Progenitor cell of endocrine pancreas (in vitro differentiated cells): ENCODE measurements around the gene SCO2. TPM values are rescaled to one million over a fixed set of nuclear protein-coding genes. Genes with fewer than 3 reads are reported as not detected.
A peak's percentile ranks its signal among the peaks of the same experiment; 100 is the strongest.
"Not testable (repeated sequence)": the region's sequence is repeated elsewhere in the genome, so short reads cannot be mapped to it uniquely, and the experiment has no call there.

Experiments used
- DNase-seq: peaks from one replicate; pipeline ENCODE4 v3.0.0; 2021; ENCODE audit warnings: low spot score; ENCODE audit not compliant: unreplicated experiment
- H3K27ac Mint-ChIP-seq: 2 replicates; pipeline ENCODE4 v1.8.0; 2021; ENCODE audit warnings: mild to moderate bottlenecking, moderate library complexity, mixed read lengths
- H3K27me3 Mint-ChIP-seq: 2 replicates; pipeline ENCODE4 v1.8.0; 2021; ENCODE audit warnings: mixed read lengths
- H3K36me3 Mint-ChIP-seq: 2 replicates; pipeline ENCODE4 v1.8.0; 2022; ENCODE audit warnings: mixed read lengths; ENCODE audit not compliant: insufficient read depth
- H3K4me1 Mint-ChIP-seq: 2 replicates; pipeline ENCODE4 v1.8.0; 2021; ENCODE audit warnings: low read depth, mixed read lengths
- H3K4me3 Mint-ChIP-seq: 2 replicates; pipeline ENCODE4 v1.8.0; 2021; ENCODE audit warnings: low read depth, mild to moderate bottlenecking, moderate library complexity, mixed read lengths
- H3K9me3 Mint-ChIP-seq: 2 replicates; pipeline ENCODE4 v1.8.0; 2021; ENCODE audit warnings: low read depth, mixed read lengths
- CTCF ChIP-seq: fragments of 200-600 bp; sonication (generic); IDR thresholded peaks from one replicate; pipeline ENCODE4 v1.5.0; 2021; ENCODE audit warnings: antibody characterized with exemption, mild to moderate bottlenecking; ENCODE audit not compliant: unreplicated experiment
- total RNA-seq: library from RNA; stranded (reverse); gene quantifications from 2 replicates; pipeline ENCODE4 v1.2.1, GENCODE V29; 2021

The SCO2 gene
- total RNA-seq, 1 donor from 2014 or later, result 3.7 TPM

- Mint-ChIP-seq H3K27me3 (peaks cover 18% of the 10 kb centered on the region), H3K9me3 (no peaks in the 10 kb centered on the region), H3K4me3 (no peak overlapping the region), H3K27ac (no peak overlapping the region), H3K36me3 (no peaks in the 10 kb centered on the region), H3K4me1 (no peaks in the 10 kb centered on the region)
- no peak for TF ChIP-seq CTCF
- no peak for DNase-seq
These were observed 21.2 kb upstream of the SCO2 start for GRCh38 chr22:50546326-50547262.

GRCh38 chr22:50545522-50546325 is 20.3 kb upstream of the SCO2 start, which contains the start of gene KLHDC7B:
TSS of gene KLHDC7B (plus strand) at chr22:50545899. CDS start at chr22:50546244, 345 bp downstream.
- TF ChIP-seq CTCF, result no peak
- DNase-seq, result no peak
- H3K9me3 Mint-ChIP-seq, result no peaks in the 10 kb centered on the region
- H3K27me3 Mint-ChIP-seq, result peaks cover 21% of the 10 kb centered on the region
- no peaks in the 10 kb centered on the region for H3K4me1 Mint-ChIP-seq
- no peak within 1 kb of the TSS for H3K4me3 Mint-ChIP-seq
- no peak within 1 kb of the TSS for H3K27ac Mint-ChIP-seq
- no peaks in the 10 kb centered on the region for H3K36me3 Mint-ChIP-seq

- Mint-ChIP-seq H3K27me3 (peaks cover 23% of the 10 kb centered on the region), H3K4me3 (no peak overlapping the region), H3K36me3 (no peaks in the 10 kb centered on the region), H3K27ac (no peak overlapping the region), H3K4me1 (no peaks in the 10 kb centered on the region), H3K9me3 (no peaks in the 10 kb centered on the region)
- no peak for TF ChIP-seq CTCF
- no peak for DNase-seq
These were observed 19.4 kb upstream of the SCO2 start for GRCh38 chr22:50544746-50545253.

GRCh38 chr22:50544078-50544745 is 18.8 kb upstream of the SCO2 start:
- Mint-ChIP-seq H3K9me3 (no peaks in the 10 kb centered on the region), H3K27me3 (peaks cover 23% of the 10 kb centered on the region), H3K27ac (no peak overlapping the region), H3K4me3 (no peak overlapping the region), H3K4me1 (no peaks in the 10 kb centered on the region), H3K36me3 (no peaks in the 10 kb centered on the region)
- peak; percentile 71 for TF ChIP-seq CTCF
- DNase-seq, result peak; percentile 76

- no peak for DNase-seq
- Mint-ChIP-seq H3K36me3 (no peaks in the 10 kb centered on the region), H3K4me1 (no peaks in the 10 kb centered on the region), H3K4me3 (no peak overlapping the region), H3K9me3 (no peaks in the 10 kb centered on the region), H3K27ac (no peak overlapping the region), H3K27me3 (peaks cover 31% of the 10 kb centered on the region)
- no peak for TF ChIP-seq CTCF
These were observed 17.1 kb upstream of the SCO2 start for GRCh38 chr22:50542416-50542927.

GRCh38 chr22:50541667-50542026 is 16.2 kb upstream of the SCO2 start:
- H3K9me3 Mint-ChIP-seq, H3K27ac Mint-ChIP-seq, H3K36me3 Mint-ChIP-seq, H3K4me3 Mint-ChIP-seq, H3K4me1 Mint-ChIP-seq, DNase-seq: not testable (repeated sequence)
- peaks cover 31% of the 10 kb centered on the region for H3K27me3 Mint-ChIP-seq
